Endometrium (tissue), 2 donors: ENCODE results near the gene HMGXB3.
"Not testable (repeated sequence)": the region's sequence is repeated elsewhere in the genome, so short reads cannot be mapped to it uniquely, and the experiment has no call there.

ENCODE experiments used
- FAIRE-seq: peaks from 2 replicates; lab custom pipeline; 2012; peaks lifted over from hg19 to GRCh38; lab: Jason Lieb, UNC
- donor health status: control.
- donor health status: control.

HMGXB3 gene

GRCh38 chr5:150069672-150070627 is 69.4 kb downstream of the HMGXB3 start:
- no peak for FAIRE-seq

GRCh38 chr5:150070821-150071220 is 70.3 kb downstream of the HMGXB3 start:
- FAIRE-seq, result no peak

GRCh38 chr5:150073086-150073625 is 72.6 kb downstream of the HMGXB3 start:
- FAIRE-seq, result no peak

GRCh38 chr5:150073677-150074076 is 73.1 kb downstream of the HMGXB3 start:
- FAIRE-seq, result no peak

GRCh38 chr5:150075233-150075632 is 74.7 kb downstream of the HMGXB3 start:
- no peak for FAIRE-seq

- FAIRE-seq, result no peak
Observed at GRCh38 chr5:150075806-150076205, 75.3 kb downstream of the HMGXB3 start.

GRCh38 chr5:150077060-150077459 is 76.5 kb downstream of the HMGXB3 start:
- no peak for FAIRE-seq

GRCh38 chr5:150077996-150078801 is 77.7 kb downstream of the HMGXB3 start:
- no peak for FAIRE-seq

GRCh38 chr5:150078802-150079689 is 78.5 kb downstream of the HMGXB3 start:
- FAIRE-seq, result no peak

- FAIRE-seq, result no peak
Observed at GRCh38 chr5:150079909-150080461, 79.4 kb downstream of the HMGXB3 start.

- FAIRE-seq, result no peak
Observed at GRCh38 chr5:150080696-150081435, 80.3 kb downstream of the HMGXB3 start.

- no peak for FAIRE-seq
Observed at GRCh38 chr5:150081541-150082283, 81.2 kb downstream of the HMGXB3 start.

GRCh38 chr5:150082374-150082773 is 81.8 kb downstream of the HMGXB3 start:
- no peak for FAIRE-seq

GRCh38 chr5:150082889-150083288 is 82.3 kb downstream of the HMGXB3 start:
- no peak for FAIRE-seq

- FAIRE-seq, result not testable (repeated sequence)
Observed at GRCh38 chr5:150084754-150085153, 84.2 kb downstream of the HMGXB3 start.

- no peak for FAIRE-seq
Observed at GRCh38 chr5:150085191-150085912, 84.8 kb downstream of the HMGXB3 start.

- no peak for FAIRE-seq
Observed at GRCh38 chr5:150085950-150086715, 85.6 kb downstream of the HMGXB3 start, which contains the start of gene CSF1R. TSS of gene CSF1R (minus strand) at chr5:150086554. CDS start at chr5:150086427, 127 bp downstream.

GRCh38 chr5:150092159-150092787 is 91.7 kb downstream of the HMGXB3 start:
- no peak for FAIRE-seq
